Peyer's patch (tissue), 4 donors: ENCODE data around the gene PDAP1. TPM values are rescaled to one million over a fixed set of nuclear protein-coding genes. Genes with fewer than 3 reads are reported as not detected.
"Not testable (repeated sequence)": the region's sequence is repeated elsewhere in the genome, so short reads cannot be mapped to it uniquely, and the experiment has no call there.

Experiments used
- DNase-seq, 3 donors: peaks; one replicate each; pipeline ENCODE4 v3.0.0-alpha.2; 2017 to 2019
- H3K27ac ChIP-seq, 4 donors: fragments of 200-600 bp; sonication (generic); one replicate each; pipeline ENCODE4 v1.5.1; 2016 to 2019
- H3K27me3 ChIP-seq, 2 donors: fragments of 200-600 bp; sonication (generic); one replicate each; pipeline ENCODE4 v1.5.1; 2019
- H3K36me3 ChIP-seq, 3 donors: fragments of 200-600 bp; sonication (generic); one replicate each; pipeline ENCODE4 v1.5.1; 2016 to 2019
- H3K4me1 ChIP-seq, 4 donors: fragments of 200-600 bp; sonication (generic); one replicate each; pipeline ENCODE4 v1.5.1; 2016 to 2019
- H3K4me3 ChIP-seq, 4 donors: fragments of 200-600 bp; sonication (generic); 1 replicate in 3 of 4; 2 replicates in 1 of 4; pipeline ENCODE4 v1.5.1; 2016 to 2019; ENCODE audit warnings: mild to moderate bottlenecking in 1 of 4
- H3K9me3 ChIP-seq, 4 donors: fragments of 200-600 bp; sonication (generic); one replicate each; pipeline ENCODE4 v1.5.1; 2016 to 2019; ENCODE audit warnings: mild to moderate bottlenecking in 1 of 4
- CTCF ChIP-seq, 6 experiments: fragments of 450-650 bp in 4 of 6; fragments of 200-600 bp in 2 of 6; sonication (generic) in 1 of 6; IDR thresholded peaks; one replicate each; pipeline ENCODE4 v1.5.1; 2017 to 2019; ENCODE audit warnings: antibody characterized with exemption in 6 of 6, mild to moderate bottlenecking in 3 of 6, moderate library complexity in 1 of 6
- POLR2A ChIP-seq, 2 donors: fragments of 450-650 bp; IDR thresholded peaks; one replicate each; pipeline ENCODE4 v1.5.1; 2017; ENCODE audit warnings: antibody characterized with exemption in 2 of 2, mild to moderate bottlenecking in 2 of 2, moderate library complexity in 2 of 2
- total RNA-seq, 4 donors: library from RNA; depleted of rRNA; stranded (reverse); fragments of >200 nt; gene quantifications; one replicate each; pipeline ENCODE4 v1.1.0, GENCODE V29; 2016

Gene PDAP1
- total RNA-seq, 4 donors from 2014 or later, result 32.4 to 52.0 (median 40.6) TPM

GRCh38 chr7:99446096-99446495 is 37.7 kb upstream of the PDAP1 start:
- H3K36me3 ChIP-seq, result peaks cover 0 to 61% (median 0%) of the 10 kb centered on the region in 3 donors
- TF ChIP-seq POLR2A (IDR thresholded peaks at IDR 0.05) (no peak), CTCF (IDR thresholded peaks at IDR 0.05) (no peak)

GRCh38 chr7:99440195-99440594 is 31.8 kb upstream of the PDAP1 start:
- H3K36me3 ChIP-seq, result peaks cover 0 to 9% (median 0%) of the 10 kb centered on the region in 3 donors
- H3K4me1 ChIP-seq, result peaks cover 3 to 22% (median 13%) of the 10 kb centered on the region in 4 donors
- H3K27ac ChIP-seq, result no peak overlapping the region
- H3K9me3 ChIP-seq, result no peaks in the 10 kb centered on the region
- DNase-seq, result no peak
- peak overlapping the region in 1 of 4 donors; percentile 65 for H3K4me3 ChIP-seq
- H3K27me3 ChIP-seq, result no peaks in the 10 kb centered on the region
- TF ChIP-seq POLR2A (IDR thresholded peaks at IDR 0.05) (no peak), CTCF (IDR thresholded peaks at IDR 0.05) (no peak)

More at GRCh38 chr7:99446096-99446495, 37.7 kb upstream of the PDAP1 start:
- H3K27me3 ChIP-seq, result no peaks in the 10 kb centered on the region
- H3K4me1 ChIP-seq, result no peaks in the 10 kb centered on the region
- no peak overlapping the region for H3K27ac ChIP-seq
- no peak for DNase-seq
- H3K4me3 ChIP-seq, result no peak overlapping the region
- no peaks in the 10 kb centered on the region for H3K9me3 ChIP-seq

- peaks cover 0 to 15% (median 0%) of the 10 kb centered on the region in 3 donors for H3K36me3 ChIP-seq
- no peak for TF ChIP-seq CTCF (IDR thresholded peaks at IDR 0.05)
- TF ChIP-seq POLR2A (IDR thresholded peaks at IDR 0.05), result peak; percentile 38 to 45
- peak; percentile 89 to 96 (median 96) for DNase-seq
- no peaks in the 10 kb centered on the region for H3K9me3 ChIP-seq
- H3K27me3 ChIP-seq, result no peaks in the 10 kb centered on the region
- peak within 1 kb of the TSS; percentile 75 to 92 (median 84) for H3K27ac ChIP-seq
- H3K4me1 ChIP-seq, result peaks cover 3 to 22% (median 13%) of the 10 kb centered on the region in 4 donors
- peak within 1 kb of the TSS; percentile 65 to 92 (median 86) for H3K4me3 ChIP-seq
These were observed 30.4 kb upstream of the PDAP1 start, which contains the start of the genes CPSF4 and PTCD1 for GRCh38 chr7:99438573-99439480. CPSF4 (plus strand) TSS chr7:99438943; CDS start chr7:99439083, 140 bp downstream. PTCD1 (minus strand) TSS chr7:99438798; CDS start chr7:99435242, 3,556 bp downstream.

- H3K9me3 ChIP-seq, result no peaks in the 10 kb centered on the region
- H3K36me3 ChIP-seq, result peaks cover 0 to 22% (median 0%) of the 10 kb centered on the region in 3 donors
- peak overlapping the region; percentile 75 to 92 (median 84) for H3K27ac ChIP-seq
- DNase-seq, result peak in 1 of 3 donors; percentile 58
- peaks cover 3 to 22% (median 13%) of the 10 kb centered on the region in 4 donors for H3K4me1 ChIP-seq
- no peaks in the 10 kb centered on the region for H3K27me3 ChIP-seq
- peak overlapping the region; percentile 65 to 92 (median 86) for H3K4me3 ChIP-seq
- TF ChIP-seq CTCF (IDR thresholded peaks at IDR 0.05), result no peak
These were observed 29.7 kb upstream of the PDAP1 start for GRCh38 chr7:99437946-99438572.

- peaks cover 0 to 68% (median 0%) of the 10 kb centered on the region in 3 donors for H3K36me3 ChIP-seq
- no peak for TF ChIP-seq CTCF (IDR thresholded peaks at IDR 0.05)
- TF ChIP-seq POLR2A (IDR thresholded peaks at IDR 0.05), result no peak
These were observed 24.8 kb upstream of the PDAP1 start for GRCh38 chr7:99433158-99433557.

GRCh38 chr7:99431756-99432540 is 23.6 kb upstream of the PDAP1 start:
- not testable (repeated sequence) for H3K4me1 ChIP-seq, H3K9me3 ChIP-seq, H3K27me3 ChIP-seq, DNase-seq, H3K27ac ChIP-seq, H3K4me3 ChIP-seq
- peaks cover 0 to 68% (median 0%) of the 10 kb centered on the region in 3 donors for H3K36me3 ChIP-seq

More at GRCh38 chr7:99433158-99433557, 24.8 kb upstream of the PDAP1 start:
- Histone ChIP-seq H3K4me1 (peaks cover 0 to 10% (median 2%) of the 10 kb centered on the region in 4 donors), H3K4me3 (no peak overlapping the region), H3K27ac (no peak overlapping the region), H3K27me3 (no peaks in the 10 kb centered on the region), H3K9me3 (no peaks in the 10 kb centered on the region)
- DNase-seq, result no peak
